Thymus (tissue), 11 donors: ENCODE data around the gene TMBIM4. TPM values are rescaled to one million over a fixed set of nuclear protein-coding genes. Genes with fewer than 3 reads are reported as not detected.
A peak's percentile ranks its signal among the peaks of the same experiment; 100 is the strongest.

Experiments used
- DNase-seq, 9 donors: peaks; one replicate each; pipeline ENCODE4 v3.0.0-alpha.2; 2013; ENCODE audit warnings: low spot score in 9 of 9, low read depth in 6 of 9, missing footprints in 1 of 9
- H3K27ac ChIP-seq, 2 donors: one replicate each; pipeline ENCODE4 v1.5.1; 2013; ENCODE audit warnings: control low read depth in 1 of 2, low read depth in 1 of 2, low read length in 1 of 2, mild to moderate bottlenecking in 1 of 2, moderate library complexity in 1 of 2
- H3K27me3 ChIP-seq, 2 donors: one replicate each; pipeline ENCODE4 v1.5.1; 2013; ENCODE audit warnings: low read length in 1 of 2; ENCODE audit not compliant: control insufficient read depth in 2 of 2, insufficient read depth in 1 of 2
- H3K36me3 ChIP-seq, 2 donors: one replicate each; pipeline ENCODE4 v1.5.1; 2013; ENCODE audit warnings: low read length in 1 of 2, mild to moderate bottlenecking in 1 of 2, moderate library complexity in 1 of 2; ENCODE audit not compliant: control insufficient read depth in 2 of 2, insufficient read depth in 2 of 2
- H3K4me1 ChIP-seq, 2 donors: one replicate each; pipeline ENCODE4 v1.5.1; 2013; ENCODE audit warnings: low read length in 2 of 2; ENCODE audit not compliant: control insufficient read depth in 2 of 2, insufficient read depth in 2 of 2
- H3K4me3 ChIP-seq, 2 donors: one replicate each; pipeline ENCODE4 v1.5.1; 2013; ENCODE audit warnings: low read length in 2 of 2, control low read depth in 1 of 2, mild to moderate bottlenecking in 1 of 2
- H3K9me3 ChIP-seq, 2 donors: one replicate each; pipeline ENCODE4 v1.5.1; 2013; ENCODE audit warnings: low read length in 1 of 2, mild to moderate bottlenecking in 1 of 2; ENCODE audit not compliant: control insufficient read depth in 2 of 2, insufficient read depth in 1 of 2
- WGBS: extraction: QIAGEN DNeasy Blood & Tissue Kit; methylation state at CpG from one replicate; pipeline ENCODE4 v1.1.7; 2013; 5-methylcytosine and 5-hydroxymethylcytosine counted together
- polyA plus RNA-seq: library from polyadenylated mRNA; stranded (reverse); fragments of 200-250 nt; gene quantifications from one replicate; pipeline ENCODE4 v1.2.3, GENCODE V29; 2013
- total RNA-seq: library from RNA; stranded (reverse); fragments of 120-200 nt; gene quantifications from one replicate; pipeline ENCODE4 v1.2.4, GENCODE V29; 2013
- donor health status: healthy.

Gene TMBIM4
- total and polyA plus RNA-seq, 2 donors = 88.7 to 144 TPM

DNA sequence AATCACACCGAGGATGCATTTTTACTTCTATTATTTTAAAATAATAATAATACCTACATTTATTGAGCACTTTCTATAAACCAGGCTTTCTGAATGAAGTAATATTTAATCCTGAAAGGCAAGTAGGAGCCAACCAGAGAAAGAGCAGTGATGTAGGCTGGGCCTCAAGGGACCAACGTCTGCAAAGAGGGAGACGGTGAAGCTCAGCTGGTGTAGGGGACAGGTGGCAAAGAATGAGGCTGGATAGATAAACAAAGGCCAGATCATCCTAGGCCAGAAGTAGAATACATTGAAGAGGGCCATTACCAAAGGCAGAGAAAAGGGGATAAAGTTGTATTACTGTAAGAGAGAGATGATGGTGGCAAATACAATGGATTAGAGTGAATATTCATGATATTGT, 810 bp upstream of the TMBIM4 start:
- Histone ChIP-seq H3K27ac (peak overlapping the region in 1 of 2 donors; percentile 100), H3K4me3 (peak overlapping the region in 1 of 2 donors; percentile 98), H3K27me3 (no peaks in the 10 kb centered on the region), H3K4me1 (peaks cover 0 to 12% of the 10 kb centered on the region in 2 donors), H3K36me3 (peaks cover 2 to 3% of the 10 kb centered on the region in 2 donors), H3K9me3 (peaks cover 3 to 4% of the 10 kb centered on the region in 2 donors)
- DNase-seq = no peak
- WGBS = 96% methylated on average over 3 of the region's 3 CpGs

DNA sequence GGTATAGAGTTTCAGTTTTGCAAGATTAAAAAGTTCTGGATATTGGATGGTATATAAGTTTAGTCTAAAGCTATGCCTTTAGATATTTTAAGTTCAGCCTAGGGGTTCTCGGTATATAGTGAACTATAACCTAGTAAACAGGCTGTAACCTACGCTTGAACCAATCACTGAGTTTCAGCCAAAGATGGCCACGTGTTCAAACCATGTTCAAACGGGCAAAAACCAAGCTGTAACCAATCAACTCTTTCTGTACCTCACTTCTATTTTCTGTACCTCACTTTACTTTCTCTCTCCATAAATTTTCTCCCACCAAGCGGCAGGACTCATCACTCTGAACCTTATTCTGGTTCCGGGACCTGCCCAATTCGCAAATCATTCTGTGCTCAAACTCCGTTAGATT, 1.4 kb downstream of the TMBIM4 start:
- Histone ChIP-seq H3K9me3 (peaks cover 1 to 8% of the 10 kb centered on the region in 2 donors), H3K4me1 (peaks cover 0 to 12% of the 10 kb centered on the region in 2 donors), H3K27me3 (no peaks in the 10 kb centered on the region), H3K4me3 (peak overlapping the region in 1 of 2 donors; percentile 98), H3K36me3 (peaks cover 2 to 3% of the 10 kb centered on the region in 2 donors), H3K27ac (no peak overlapping the region)
- no peak for DNase-seq
- WGBS = 91% methylated on average over 8 of the region's 8 CpGs

DNA sequence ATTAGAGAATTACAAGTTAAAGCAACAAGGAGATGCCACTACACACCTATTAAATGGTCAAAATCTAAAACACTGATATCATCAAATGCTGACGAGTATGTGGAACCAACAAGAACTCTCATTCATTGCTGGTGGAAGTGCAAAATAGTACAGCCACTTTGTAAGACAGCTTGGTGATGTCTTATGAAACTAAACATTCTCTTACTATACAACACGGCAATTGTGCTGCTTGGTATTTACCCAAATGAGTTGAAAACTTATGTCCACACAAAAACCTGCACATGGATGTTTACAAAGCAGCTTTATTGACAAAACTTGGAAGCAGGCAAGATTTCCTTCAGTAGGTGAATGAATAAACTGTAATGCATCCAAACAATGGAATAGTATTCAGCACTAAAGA, 3.2 kb downstream of the TMBIM4 start:
- DNase-seq = no peak
- WGBS = 96% methylated on average over 2 of the region's 2 CpGs
- Histone ChIP-seq H3K27ac (no peak overlapping the region), H3K27me3 (no peaks in the 10 kb centered on the region), H3K36me3 (peaks cover 2 to 5% of the 10 kb centered on the region in 2 donors), H3K9me3 (peaks cover 1 to 8% of the 10 kb centered on the region in 2 donors), H3K4me3 (no peak overlapping the region), H3K4me1 (peaks cover 2 to 12% of the 10 kb centered on the region in 2 donors)

DNA sequence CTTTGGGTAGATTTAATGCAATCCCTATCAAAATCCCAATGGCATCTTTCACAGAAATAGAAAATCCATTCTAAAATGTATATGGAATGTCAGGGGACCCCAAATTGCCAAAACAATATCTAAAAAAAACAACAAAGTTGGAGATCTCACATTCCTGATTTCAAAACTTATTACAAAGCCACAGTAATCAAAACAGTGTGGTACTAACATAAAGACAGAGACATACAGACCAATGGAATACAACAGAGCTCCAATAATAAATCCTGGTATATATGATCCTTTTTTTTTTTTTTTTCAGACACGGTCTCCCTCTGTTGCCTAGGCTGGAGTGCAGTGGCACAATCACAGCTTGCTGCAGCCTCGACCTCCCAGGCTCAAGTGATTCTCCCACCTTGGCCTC, 4.7 kb downstream of the TMBIM4 start:
- H3K36me3 ChIP-seq = peaks cover 2 to 10% of the 10 kb centered on the region in 2 donors
- WGBS = 100% methylated on average over 2 of the region's 2 CpGs
- H3K9me3 ChIP-seq = peaks cover 1 to 8% of the 10 kb centered on the region in 2 donors
- no peaks in the 10 kb centered on the region for H3K27me3 ChIP-seq
- peaks cover 2 to 10% of the 10 kb centered on the region in 2 donors for H3K4me1 ChIP-seq
- H3K27ac ChIP-seq = no peak overlapping the region
- no peak for DNase-seq
- H3K4me3 ChIP-seq = no peak overlapping the region

DNA sequence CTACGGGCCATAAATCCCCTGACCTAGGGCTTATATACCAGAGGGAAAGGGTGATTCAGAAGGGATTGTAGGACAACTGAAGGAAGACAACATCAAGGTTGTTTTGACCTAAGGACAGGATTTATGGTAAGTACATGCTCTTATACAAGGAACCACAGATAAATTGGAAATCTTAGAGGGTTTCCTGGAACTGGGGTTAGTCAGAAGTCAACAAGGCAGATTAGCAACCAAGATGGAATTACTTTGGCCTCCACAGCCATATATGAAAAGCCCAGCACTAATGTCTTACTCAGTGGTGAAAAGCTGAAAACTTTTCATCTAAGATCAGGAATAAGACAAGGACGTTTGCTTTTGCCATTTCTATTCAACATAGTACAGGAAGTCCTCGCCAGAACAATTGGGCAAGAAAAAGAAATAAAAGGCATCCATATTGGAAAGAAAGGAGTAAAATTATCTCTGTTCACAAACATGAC, 5.4 kb downstream of the TMBIM4 start:
- WGBS = 98% methylated on average over 3 of the region's 3 CpGs
- H3K27ac ChIP-seq = no peak overlapping the region
- peaks cover 0 to 5% of the 10 kb centered on the region in 2 donors for H3K9me3 ChIP-seq
- H3K27me3 ChIP-seq = no peaks in the 10 kb centered on the region
- H3K4me1 ChIP-seq = peaks cover 2 to 8% of the 10 kb centered on the region in 2 donors
- DNase-seq = no peak
- peaks cover 7 to 17% of the 10 kb centered on the region in 2 donors for H3K36me3 ChIP-seq
- no peak overlapping the region for H3K4me3 ChIP-seq

DNA sequence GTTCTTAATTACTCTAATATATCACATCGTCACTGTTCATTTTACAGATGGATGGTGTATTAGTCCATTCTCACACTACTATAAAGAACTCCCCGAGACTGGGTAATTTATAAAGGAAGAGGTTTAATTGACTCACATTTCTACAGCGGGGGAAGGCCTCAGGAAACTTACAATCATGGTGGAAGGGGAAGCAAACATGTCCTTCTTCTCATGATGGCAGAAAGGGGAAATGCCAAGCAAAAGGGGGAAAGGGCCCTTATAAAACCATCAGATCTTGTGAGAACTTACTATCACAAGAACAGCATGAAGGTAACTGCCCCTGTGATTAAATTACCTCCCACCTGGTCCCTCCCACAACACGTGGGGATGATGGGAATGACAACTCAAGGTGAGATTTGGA, 6.5 kb downstream of the TMBIM4 start:
- Histone ChIP-seq H3K27ac (no peak overlapping the region), H3K27me3 (no peaks in the 10 kb centered on the region), H3K9me3 (peaks cover 0 to 3% of the 10 kb centered on the region in 2 donors), H3K4me1 (peaks cover 2 to 4% of the 10 kb centered on the region in 2 donors), H3K36me3 (peaks cover 8 to 23% of the 10 kb centered on the region in 2 donors), H3K4me3 (no peak overlapping the region)
- DNase-seq = no peak
- 78% methylated on average over 4 of the region's 4 CpGs for WGBS

DNA sequence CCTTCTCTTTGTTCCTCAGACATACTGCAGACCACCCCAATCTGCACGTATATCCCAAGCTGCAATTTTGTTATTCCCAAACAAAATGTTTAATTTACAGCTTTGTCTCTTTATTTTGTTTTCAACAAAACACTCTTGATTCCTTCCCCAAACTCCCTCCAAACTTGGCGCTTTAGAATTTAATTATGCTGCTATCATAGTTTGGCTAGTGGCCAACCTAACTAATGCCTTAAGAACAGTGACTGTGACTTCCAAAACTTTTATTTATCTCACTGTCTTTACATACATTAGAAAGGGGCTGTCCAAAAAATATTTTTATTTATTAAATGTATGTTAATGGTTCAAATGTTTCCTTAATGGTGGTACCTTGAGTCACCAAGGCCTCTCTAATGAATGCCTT, 7.1 kb downstream of the TMBIM4 start:
- no peaks in the 10 kb centered on the region for H3K27me3 ChIP-seq
- no peak overlapping the region for H3K4me3 ChIP-seq
- WGBS = 97% methylated on average over 2 of the region's 2 CpGs
- peaks cover 0 to 3% of the 10 kb centered on the region in 2 donors for H3K9me3 ChIP-seq
- peaks cover 8 to 23% of the 10 kb centered on the region in 2 donors for H3K36me3 ChIP-seq
- peaks cover under 1 to 2% of the 10 kb centered on the region in 2 donors for H3K4me1 ChIP-seq
- no peak for DNase-seq
- no peak overlapping the region for H3K27ac ChIP-seq

DNA sequence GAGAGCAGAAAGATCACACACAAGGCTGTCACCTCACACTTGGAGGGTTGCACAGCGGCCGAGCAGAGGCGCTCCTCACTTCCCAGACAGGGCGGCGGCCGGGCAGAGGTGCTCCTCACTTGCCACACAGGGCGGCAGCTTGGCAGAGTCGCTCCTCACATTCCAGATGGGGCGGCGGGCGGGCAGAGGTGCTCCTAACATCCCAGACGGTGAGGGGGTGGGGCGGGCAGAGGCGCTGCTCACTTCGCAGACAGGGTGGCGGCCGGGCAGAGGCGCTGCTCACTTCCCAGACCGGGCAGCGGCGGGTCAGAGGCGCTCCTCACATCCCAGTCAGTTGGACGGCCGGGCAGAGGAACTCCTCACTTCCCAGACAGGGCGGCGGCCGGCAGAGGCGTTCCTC, 9.1 kb downstream of the TMBIM4 start:
- Histone ChIP-seq H3K27ac (no peak overlapping the region), H3K4me1 (peaks cover 0 to 2% of the 10 kb centered on the region in 2 donors), H3K36me3 (peaks cover 6 to 20% of the 10 kb centered on the region in 2 donors), H3K27me3 (no peaks in the 10 kb centered on the region), H3K9me3 (peaks cover 0 to 3% of the 10 kb centered on the region in 2 donors), H3K4me3 (no peak overlapping the region)
- DNase-seq = no peak
- 95% methylated on average over 28 of the region's 28 CpGs for WGBS

DNA sequence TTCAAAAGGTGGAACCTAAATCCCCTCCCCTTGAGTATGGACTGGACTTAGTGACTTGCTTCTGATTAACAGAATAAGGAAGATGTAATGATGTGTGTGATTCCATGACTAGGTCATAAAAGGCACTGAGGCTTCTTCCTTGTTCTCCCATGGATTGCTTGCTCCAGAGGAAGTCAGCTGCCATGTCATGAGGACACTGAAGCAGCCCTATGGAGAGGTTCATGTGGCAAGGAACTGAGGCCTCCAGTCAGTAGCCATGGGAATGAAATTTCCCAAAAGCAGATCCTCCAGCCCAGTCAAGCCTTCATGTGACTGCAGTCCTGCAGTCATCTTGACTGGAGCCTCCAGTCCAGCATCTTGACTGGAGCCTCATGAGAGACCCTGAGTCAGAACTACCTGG, 10.7 kb downstream of the TMBIM4 start:
- Histone ChIP-seq H3K4me1 (peaks cover 0 to 2% of the 10 kb centered on the region in 2 donors), H3K27ac (no peak overlapping the region)
- DNase-seq = no peak

More for the DNA sequence above, 10.7 kb downstream of the TMBIM4 start:
- H3K9me3 ChIP-seq = no peaks in the 10 kb centered on the region
- no peak overlapping the region for H3K4me3 ChIP-seq
- H3K27me3 ChIP-seq = no peaks in the 10 kb centered on the region
- H3K36me3 ChIP-seq = peaks cover 6 to 20% of the 10 kb centered on the region in 2 donors
